Measurements from ENCODE around the gene PHACTR1.

Gene PHACTR1

DNA sequence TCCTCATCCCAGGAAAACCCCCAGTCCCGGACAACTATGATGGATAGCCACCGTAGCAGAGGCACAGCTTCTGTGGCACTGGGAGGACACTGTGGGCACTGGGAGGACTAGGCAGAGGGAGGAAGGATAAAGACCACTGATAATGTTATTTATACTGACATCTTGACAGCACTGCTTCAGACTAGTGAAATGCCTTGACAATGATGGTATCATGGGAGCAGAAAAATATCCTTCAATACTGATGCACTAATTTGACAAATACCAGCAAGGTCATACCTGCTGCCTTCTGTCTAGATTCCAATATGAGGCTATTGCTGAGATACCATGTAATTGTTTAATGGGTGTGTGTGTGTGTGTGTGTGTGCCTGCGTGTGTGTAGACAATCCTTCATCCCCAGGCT lies 148.6 kb downstream of the PHACTR1 start:
- H3K4me3 ChIP-seq (ENCODE audit: low read length): no peak overlapping the region

DNA sequence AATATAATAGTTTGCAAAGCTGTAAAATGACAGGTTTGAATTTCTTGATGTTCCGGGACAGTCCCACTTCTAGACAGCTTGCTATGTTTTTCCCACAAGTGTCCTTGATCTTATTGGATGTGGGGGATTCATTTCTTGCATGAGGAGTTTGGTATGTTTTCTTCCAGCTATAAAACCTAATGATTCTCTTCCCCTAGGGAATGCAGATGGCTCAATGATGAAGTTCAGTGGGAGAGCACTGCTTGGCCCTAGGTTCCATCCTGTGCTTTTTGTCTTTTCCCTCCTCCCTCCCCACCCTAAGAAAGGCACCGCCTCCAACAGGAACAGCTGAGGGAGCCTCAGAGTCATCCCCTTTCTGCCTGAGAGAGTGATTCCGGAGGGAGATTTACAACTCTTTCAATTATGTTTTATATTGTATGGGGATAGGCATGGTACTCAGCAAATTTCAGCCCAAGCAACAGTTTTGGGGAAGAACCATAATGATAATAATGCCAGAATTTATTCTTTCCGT lies 149.2 kb downstream of the PHACTR1 start:
- DNase-seq (ENCODE audit: low read depth): no peak
- no peak overlapping the region for H3K4me3 ChIP-seq (ENCODE audit: low read length)
- TF ChIP-seq, protein P1, sequence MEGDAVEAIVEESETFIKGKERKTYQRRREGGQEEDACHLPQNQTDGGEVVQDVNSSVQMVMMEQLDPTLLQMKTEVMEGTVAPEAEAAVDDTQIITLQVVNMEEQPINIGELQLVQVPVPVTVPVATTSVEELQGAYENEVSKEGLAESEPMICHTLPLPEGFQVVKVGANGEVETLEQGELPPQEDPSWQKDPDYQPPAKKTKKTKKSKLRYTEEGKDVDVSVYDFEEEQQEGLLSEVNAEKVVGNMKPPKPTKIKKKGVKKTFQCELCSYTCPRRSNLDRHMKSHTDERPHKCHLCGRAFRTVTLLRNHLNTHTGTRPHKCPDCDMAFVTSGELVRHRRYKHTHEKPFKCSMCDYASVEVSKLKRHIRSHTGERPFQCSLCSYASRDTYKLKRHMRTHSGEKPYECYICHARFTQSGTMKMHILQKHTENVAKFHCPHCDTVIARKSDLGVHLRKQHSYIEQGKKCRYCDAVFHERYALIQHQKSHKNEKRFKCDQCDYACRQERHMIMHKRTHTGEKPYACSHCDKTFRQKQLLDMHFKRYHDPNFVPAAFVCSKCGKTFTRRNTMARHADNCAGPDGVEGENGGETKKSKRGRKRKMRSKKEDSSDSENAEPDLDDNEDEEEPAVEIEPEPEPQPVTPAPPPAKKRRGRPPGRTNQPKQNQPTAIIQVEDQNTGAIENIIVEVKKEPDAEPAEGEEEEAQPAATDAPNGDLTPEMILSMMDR (conservative IDR thresholded peaks at IDR 0.05; ENCODE audit: low read depth, low read length): no peak

More for the DNA sequence above, 148.6 kb downstream of the PHACTR1 start:
- DNase-seq (ENCODE audit: low read depth): no peak
- TF ChIP-seq, protein P1 (conservative IDR thresholded peaks at IDR 0.05; ENCODE audit: low read depth, low read length): no peak

DNA sequence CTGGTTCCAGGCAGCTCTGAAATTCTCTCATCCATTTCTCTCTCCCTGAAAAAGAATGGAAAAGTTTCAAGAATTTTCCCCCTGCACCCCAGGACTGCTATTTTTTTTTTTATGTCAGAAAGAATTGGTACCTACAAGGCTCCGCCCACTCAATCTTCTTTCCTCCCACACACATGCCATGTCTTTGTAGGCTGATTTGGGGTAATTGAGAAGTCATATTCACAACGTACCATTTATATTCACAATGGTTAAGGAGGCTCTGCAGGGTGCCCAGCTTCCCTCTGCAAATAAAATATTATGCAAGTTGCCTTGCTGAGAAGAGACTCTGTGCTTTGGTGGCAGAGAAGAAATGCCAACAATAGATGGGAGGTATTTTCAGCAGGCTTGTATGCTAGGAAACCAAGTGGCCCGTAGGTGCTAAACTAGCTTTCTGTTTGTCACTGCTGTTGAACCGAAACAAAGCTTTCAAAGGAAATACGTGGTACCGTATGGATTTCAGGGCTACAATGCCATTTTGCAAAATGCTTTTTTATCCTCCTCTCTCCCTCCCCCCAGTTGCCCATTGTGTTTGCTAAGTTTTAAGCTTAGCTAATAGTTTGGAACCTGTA lies 150.0 kb downstream of the PHACTR1 start:
- TF ChIP-seq, protein P1 (conservative IDR thresholded peaks at IDR 0.05; ENCODE audit: low read depth, low read length): no peak
- no peak overlapping the region for H3K4me3 ChIP-seq (ENCODE audit: low read length)
- DNase-seq (ENCODE audit: low read depth): no peak

DNA sequence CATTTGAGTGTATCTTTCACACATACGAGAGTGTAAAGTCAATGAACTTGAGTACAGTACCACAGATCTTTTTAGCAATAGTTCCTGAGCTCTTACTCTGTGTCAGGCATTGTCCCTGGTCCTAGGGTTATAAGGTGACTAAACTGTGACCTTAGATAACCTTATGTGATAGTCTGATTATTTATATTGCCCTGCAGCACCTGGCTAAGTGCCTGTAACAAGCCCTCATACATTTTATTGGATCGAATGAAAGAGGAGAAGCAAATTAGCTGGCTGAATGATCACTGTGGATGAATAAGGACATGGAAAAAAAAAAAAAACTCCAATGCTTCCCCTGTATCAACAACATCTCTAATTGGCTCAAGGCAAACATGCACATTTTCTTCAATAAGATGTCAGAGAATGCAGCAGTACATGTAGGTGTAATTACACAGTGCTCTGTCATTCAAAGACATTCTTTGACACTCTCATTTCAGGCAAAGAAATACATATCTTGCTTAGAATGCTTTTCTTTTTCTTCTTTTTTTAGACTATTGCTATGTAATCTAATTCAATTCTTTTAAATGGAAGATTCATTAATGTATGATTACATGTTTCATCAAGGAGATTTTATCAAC lies 153.4 kb downstream of the PHACTR1 start:
- no peak for DNase-seq (ENCODE audit: low read depth)
- TF ChIP-seq, protein P1 (conservative IDR thresholded peaks at IDR 0.05; ENCODE audit: low read depth, low read length): no peak
- H3K4me3 ChIP-seq (ENCODE audit: low read length): no peak overlapping the region

DNA sequence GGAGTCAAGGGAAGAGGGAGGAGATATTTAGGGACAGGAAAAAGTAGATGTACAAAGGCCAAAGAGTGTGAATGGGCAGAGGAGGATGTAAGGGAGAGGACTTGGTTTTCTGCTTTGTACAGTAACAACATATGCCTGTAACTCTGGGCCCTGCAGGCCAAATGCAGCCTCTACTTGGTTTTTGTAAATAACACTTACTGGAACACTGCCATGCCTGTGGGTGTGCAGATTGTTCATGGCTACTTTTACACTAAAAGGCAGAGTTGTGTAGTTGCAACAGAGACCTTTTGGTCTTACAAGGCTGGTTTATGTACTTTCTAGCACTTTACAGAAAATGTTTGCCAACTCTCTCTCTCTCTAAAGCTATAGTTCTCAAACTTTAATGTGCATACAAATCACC lies 157.1 kb downstream of the PHACTR1 start:
- DNase-seq (ENCODE audit: low read depth): no peak
- no peak overlapping the region for H3K4me3 ChIP-seq (ENCODE audit: low read length)
- TF ChIP-seq, protein P1 (conservative IDR thresholded peaks at IDR 0.05; ENCODE audit: low read depth, low read length): no peak

DNA sequence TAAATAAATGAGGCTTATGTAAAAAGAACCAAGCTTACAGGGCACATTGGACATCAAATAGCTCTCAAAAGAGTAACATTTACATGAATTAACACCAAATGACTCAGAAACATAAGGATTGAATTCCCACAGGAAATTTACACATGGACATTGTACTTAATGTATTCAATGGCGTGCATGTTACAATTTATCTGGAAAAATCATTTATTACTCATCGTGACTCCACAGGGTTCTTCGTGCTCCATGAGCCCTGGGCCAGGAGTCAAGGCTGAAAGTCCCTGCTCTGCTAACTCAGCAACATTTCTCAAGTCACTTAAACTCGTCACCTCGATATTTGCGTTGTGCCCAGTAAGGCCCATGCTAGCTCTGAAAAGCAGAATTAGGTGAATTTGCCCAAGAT lies 158.5 kb downstream of the PHACTR1 start:
- no peak for DNase-seq (ENCODE audit: low read depth)
- no peak overlapping the region for H3K4me3 ChIP-seq (ENCODE audit: low read length)
- TF ChIP-seq, protein P1 (conservative IDR thresholded peaks at IDR 0.05; ENCODE audit: low read depth, low read length): no peak

DNA sequence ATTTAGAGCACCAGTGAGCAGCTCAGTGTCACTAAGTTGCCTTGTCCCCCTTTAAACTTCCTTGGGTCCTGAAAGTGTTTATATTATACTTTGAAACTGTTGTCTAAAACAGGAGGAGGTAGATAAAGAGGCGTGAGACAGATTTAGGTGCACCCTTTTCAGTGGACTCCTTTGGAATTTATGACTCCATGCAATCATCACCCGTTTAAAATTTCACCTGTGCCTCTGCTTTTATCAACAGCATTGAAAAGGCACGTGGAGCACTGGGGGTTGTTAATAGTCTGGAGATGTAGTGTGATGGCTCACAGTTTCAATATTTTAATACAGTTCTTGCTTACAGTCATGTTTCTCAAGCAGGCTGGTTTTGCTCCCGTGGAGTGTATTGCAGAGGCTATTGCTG lies 162.2 kb downstream of the PHACTR1 start:
- H3K4me3 ChIP-seq (ENCODE audit: low read length): no peak overlapping the region
- TF ChIP-seq, protein P1 (conservative IDR thresholded peaks at IDR 0.05; ENCODE audit: low read depth, low read length): no peak
- no peak for DNase-seq (ENCODE audit: low read depth)
